Middle frontal gyrus (tissue), 1 donor: ENCODE data around the gene LRRC42.
A peak's percentile ranks its signal among the peaks of the same experiment; 100 is the strongest.

Experiments
- DNase-seq: peaks from one replicate; pipeline ENCODE4 v3.0.0-alpha.2; 2015; ENCODE audit warnings: low spot score; ENCODE audit errors: extremely low spot score

Gene LRRC42

GRCh38 chr1:53942127-53942957 is 3.8 kb upstream of the LRRC42 start:
- no peak for DNase-seq

GRCh38 chr1:53943090-53943489 is 3.1 kb upstream of the LRRC42 start:
- DNase-seq: no peak

GRCh38 chr1:53943490-53944043 is 2.6 kb upstream of the LRRC42 start:
- DNase-seq: no peak

GRCh38 chr1:53944469-53945182 is 1.5 kb upstream of the LRRC42 start:
- no peak for DNase-seq

- DNase-seq: no peak
These were observed 1.0 kb upstream of the LRRC42 start for GRCh38 chr1:53945183-53945432.

- peak; percentile 86 for DNase-seq
These were observed 508 bp upstream of the LRRC42 start, which contains the start of gene IFT25 for GRCh38 chr1:53945433-53946251. Gene IFT25, minus strand, starts transcription at chr1:53945699. Its CDS starts 5,617 bp downstream, at chr1:53940082.

- no peak for DNase-seq
These were observed 1.2 kb downstream of the LRRC42 start for GRCh38 chr1:53947172-53947907.

- DNase-seq: no peak
These were observed 2.1 kb downstream of the LRRC42 start for GRCh38 chr1:53948291-53948690.

GRCh38 chr1:53949023-53949990 is 3.2 kb downstream of the LRRC42 start:
- DNase-seq: no peak

GRCh38 chr1:53951697-53952096 is 5.5 kb downstream of the LRRC42 start:
- no peak for DNase-seq

GRCh38 chr1:53954128-53954527 is 8.0 kb downstream of the LRRC42 start:
- no peak for DNase-seq

GRCh38 chr1:53956308-53957168 is 10.4 kb downstream of the LRRC42 start:
- no peak for DNase-seq

- no peak for DNase-seq
These were observed 11.2 kb downstream of the LRRC42 start for GRCh38 chr1:53957194-53957818.

GRCh38 chr1:53959664-53960250 is 13.6 kb downstream of the LRRC42 start:
- DNase-seq: no peak

GRCh38 chr1:53962395-53962794 is 16.2 kb downstream of the LRRC42 start:
- no peak for DNase-seq

GRCh38 chr1:53963460-53963859 is 17.3 kb downstream of the LRRC42 start:
- no peak for DNase-seq

GRCh38 chr1:53964109-53964508 is 18.0 kb downstream of the LRRC42 start:
- no peak for DNase-seq

GRCh38 chr1:53966794-53967193 is 20.6 kb downstream of the LRRC42 start:
- no peak for DNase-seq
